NCI-H446 treated with DMSO at 0.1 percent for 48 hours (cell line): ENCODE results near the gene NIPBL.
"Not testable (repeated sequence)": the region's sequence is repeated elsewhere in the genome, so short reads cannot be mapped to it uniquely, and the experiment has no call there.

Experiments used
- DNase-seq: peaks from one replicate; lab custom pipeline; 2025; lab: John Stamatoyannopoulos, UW

NIPBL gene

GRCh38 chr5:36877667-36878391, 1.3 kb downstream of the NIPBL start:
- peak; percentile 49 for DNase-seq

GRCh38 chr5:36878392-36879082, 2.0 kb downstream of the NIPBL start:
- DNase-seq = no peak

GRCh38 chr5:36879274-36880033, 2.9 kb downstream of the NIPBL start:
- DNase-seq = no peak

GRCh38 chr5:36880761-36881160, 4.2 kb downstream of the NIPBL start:
- DNase-seq = no peak

DNA sequence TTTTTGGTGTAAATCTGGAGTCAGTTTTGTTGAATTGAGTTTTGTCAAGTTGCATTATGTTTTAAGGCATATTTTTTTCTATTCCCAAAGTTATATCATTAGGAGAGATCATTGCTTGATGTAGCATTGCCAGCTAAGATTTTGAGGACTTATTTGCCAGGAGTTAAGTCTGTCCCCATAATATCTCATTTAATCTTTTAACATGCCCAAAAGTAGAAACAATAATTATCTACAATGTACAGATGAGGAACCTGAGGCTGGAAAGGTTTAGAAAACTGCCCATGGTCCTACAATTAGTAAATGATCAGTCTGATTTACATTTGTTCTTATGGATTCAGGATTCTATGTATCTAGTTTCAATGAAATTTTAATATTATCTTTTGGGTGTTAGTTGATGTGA, 4.7 kb downstream of the NIPBL start:
- no peak for DNase-seq

- DNase-seq = no peak
These were observed 5.2 kb downstream of the NIPBL start for GRCh38 chr5:36881807-36882206.

DNA sequence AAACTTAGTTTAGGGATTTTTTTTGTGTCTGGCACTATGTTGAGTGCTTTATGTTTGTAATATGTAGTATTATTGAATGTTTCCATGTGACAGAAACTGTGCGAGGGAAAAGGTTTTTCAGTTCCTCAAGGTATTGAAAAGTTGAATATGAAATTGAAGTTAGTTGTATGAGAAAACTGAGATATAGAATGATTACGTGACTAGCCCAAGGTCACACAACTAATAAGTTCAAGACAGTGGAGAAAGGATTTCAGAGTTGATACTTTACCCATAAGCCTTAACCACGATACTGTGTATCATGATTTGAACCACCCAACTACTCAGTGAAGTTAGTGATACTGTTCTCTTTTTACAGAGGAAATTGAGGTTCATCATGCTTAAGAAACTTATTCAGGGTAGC, 5.7 kb downstream of the NIPBL start:
- DNase-seq = no peak

- no peak for DNase-seq
These were observed 7.4 kb downstream of the NIPBL start for GRCh38 chr5:36883894-36884462.

DNA sequence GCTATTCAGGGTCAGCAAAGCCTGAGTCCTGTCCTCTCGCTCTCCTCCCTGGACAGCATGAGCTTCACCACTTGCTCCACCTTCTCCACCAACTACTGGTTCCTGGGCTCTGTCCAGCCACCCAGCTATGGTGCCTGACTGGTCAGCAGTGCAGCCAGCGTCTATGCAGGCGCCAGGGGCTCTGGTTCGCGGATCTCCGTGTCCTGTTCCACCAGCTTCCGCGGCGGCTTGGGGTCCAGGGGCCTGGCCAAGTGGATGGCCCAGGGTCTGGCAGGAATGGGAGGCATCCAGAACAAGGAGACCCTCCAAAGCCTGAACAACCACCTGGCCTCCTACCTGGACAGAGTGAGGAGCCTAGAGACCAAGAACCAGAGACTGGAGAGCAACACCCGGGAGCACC, 8.6 kb downstream of the NIPBL start:
- no peak for DNase-seq

DNA sequence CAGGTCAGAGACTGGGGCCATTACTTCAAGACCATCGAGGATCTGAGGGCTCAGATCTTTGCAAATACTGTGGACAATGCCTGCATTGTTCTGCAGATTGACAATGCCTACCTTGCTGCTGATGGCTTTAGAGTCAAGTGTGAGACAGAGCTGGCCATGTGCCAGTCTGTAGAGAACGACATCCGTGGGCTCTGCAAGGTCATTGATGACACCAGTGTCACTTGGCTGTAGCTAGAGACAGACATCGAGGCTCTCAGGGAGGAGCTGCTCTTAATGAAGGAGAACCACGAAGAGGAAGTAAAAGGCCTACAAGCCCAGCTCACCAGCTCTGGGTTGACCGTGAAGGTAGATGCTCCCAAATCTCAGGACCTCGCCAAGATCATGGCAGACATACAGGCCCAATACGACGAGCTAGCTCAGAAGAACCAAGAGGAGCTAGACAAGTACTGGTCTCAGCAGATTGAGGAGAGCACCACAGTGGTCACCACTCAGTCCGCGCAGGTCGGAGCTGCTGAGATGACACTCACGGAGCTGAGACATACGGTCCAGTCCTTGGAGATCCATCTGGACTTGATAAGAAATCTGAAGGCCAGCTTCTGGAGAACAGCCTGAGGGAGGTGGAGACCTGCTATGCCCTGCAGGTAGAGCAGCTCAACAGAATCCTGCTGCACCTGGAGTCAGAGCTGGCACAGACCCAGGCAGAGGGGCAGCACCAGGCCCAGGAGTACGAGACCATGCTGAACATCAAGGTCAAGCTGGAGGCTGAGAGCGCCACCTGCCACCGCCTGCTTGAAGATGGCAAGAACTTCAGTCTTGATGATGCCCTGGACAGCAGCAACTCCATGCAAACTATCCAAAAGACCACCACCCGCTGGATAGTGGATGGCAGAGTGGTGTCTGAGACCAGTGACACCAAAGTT, 9.3 kb downstream of the NIPBL start:
- no peak for DNase-seq

GRCh38 chr5:36886791-36887190, 10.2 kb downstream of the NIPBL start:
- DNase-seq = no peak

- no peak for DNase-seq
These were observed 11.0 kb downstream of the NIPBL start for GRCh38 chr5:36887532-36887931.

DNA sequence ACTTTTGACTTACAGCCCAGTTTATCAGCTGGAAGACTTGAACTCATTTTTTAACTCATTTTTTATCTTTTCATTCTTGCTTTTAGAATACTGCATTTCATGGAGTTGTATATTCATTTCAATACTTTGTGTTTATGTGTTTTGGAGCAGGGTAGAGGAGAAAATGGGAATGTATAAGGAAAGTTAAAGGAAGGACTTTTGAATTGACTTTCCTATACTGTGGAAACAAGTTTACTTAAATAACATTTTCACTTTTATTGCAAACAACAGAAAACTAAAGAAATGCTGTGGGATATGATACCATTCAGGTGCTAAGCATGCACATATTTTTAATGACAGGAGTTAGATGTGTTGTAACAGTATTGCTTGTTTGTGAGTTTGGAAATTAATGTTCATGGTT, 11.7 kb downstream of the NIPBL start:
- DNase-seq = no peak

DNA sequence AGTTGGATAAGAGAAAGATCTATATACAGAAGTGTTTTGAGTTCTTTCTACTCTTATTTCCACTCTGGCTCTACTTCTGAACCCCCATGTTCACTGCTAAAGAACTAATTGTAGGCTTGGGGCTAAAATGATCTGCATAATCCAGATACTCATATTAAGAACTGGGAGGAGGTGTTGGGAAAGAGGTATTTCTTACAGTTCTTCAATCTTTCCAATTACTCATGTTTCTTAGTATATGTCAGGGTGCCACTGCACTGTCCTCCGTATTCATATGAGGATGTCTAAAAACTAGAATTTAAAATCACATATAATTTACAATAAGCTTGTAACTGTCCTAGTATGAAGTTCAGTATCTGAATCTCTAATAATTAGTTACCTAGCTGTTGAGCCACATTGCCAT, 12.7 kb downstream of the NIPBL start:
- DNase-seq = no peak

DNA sequence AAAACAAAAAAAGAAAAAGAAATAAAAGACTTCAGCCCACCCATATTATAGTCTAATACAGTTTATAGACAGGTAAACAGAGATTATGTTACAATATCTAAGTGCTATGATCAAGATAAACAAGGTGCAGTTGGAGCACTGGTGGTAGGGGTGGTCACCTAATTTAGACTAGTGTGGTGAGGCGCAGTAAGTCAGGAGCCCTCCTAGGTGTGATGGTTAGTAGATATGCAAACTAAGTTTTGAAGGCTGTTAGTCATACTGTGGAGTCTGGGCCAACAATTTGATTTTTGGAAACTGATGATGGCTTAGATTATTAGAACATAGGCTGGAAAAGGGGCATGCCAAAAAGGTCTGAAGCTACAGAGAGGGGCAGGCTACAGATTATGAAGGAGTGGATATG, 14.7 kb downstream of the NIPBL start:
- DNase-seq = no peak

GRCh38 chr5:36892085-36892830, 15.7 kb downstream of the NIPBL start:
- not testable (repeated sequence) for DNase-seq

DNA sequence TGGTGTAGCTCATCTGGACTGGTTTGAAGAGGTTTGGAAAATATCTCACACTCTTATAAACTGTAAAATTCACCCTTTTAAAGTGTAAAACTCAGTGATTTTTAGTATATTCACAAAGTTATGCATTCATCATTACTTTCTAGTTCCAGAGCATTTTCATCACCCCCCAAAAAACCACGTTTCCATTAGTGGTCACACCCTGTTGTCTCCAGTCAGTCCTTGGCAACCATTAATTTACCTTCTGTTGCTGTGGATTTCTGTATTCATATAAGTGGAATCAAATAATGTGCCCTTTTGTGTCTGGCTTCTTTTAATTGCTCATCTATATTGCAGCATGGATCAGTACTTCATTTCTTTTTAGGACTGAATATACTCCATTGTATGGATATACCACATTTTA, 18.4 kb downstream of the NIPBL start:
- no peak for DNase-seq

- DNase-seq = no peak
These were observed 19.9 kb downstream of the NIPBL start for GRCh38 chr5:36896476-36896875.

- no peak for DNase-seq
These were observed 21.0 kb downstream of the NIPBL start for GRCh38 chr5:36897616-36898015.

- DNase-seq = no peak
These were observed 23.3 kb downstream of the NIPBL start for GRCh38 chr5:36899860-36900259.

GRCh38 chr5:36900283-36900682, 23.7 kb downstream of the NIPBL start:
- no peak for DNase-seq
